Skeletal muscle tissue (tissue), 4 donors: ENCODE measurements around the gene C7orf57. TPM values are rescaled to one million over a fixed set of nuclear protein-coding genes. Genes with fewer than 3 reads are reported as not detected.

Experiments used
- H3K27ac ChIP-seq: one replicate; pipeline ENCODE4 v1.7.0; 2013; ENCODE audit warnings: mild to moderate bottlenecking, low read depth, low read length, inconsistent platforms
- H3K27me3 ChIP-seq, 3 donors: one replicate each; pipeline ENCODE4 v1.7.0; 2013; ENCODE audit warnings: low read length in 3 of 3; ENCODE audit not compliant: control insufficient read depth in 3 of 3, insufficient read depth in 3 of 3
- H3K36me3 ChIP-seq, 3 donors: one replicate each; pipeline ENCODE4 v1.7.0; 2013; ENCODE audit warnings: low read length in 3 of 3; ENCODE audit not compliant: control insufficient read depth in 3 of 3, insufficient read depth in 3 of 3
- H3K4me1 ChIP-seq, 3 donors: one replicate each; pipeline ENCODE4 v1.7.0; 2013; ENCODE audit warnings: low read length in 3 of 3, mild to moderate bottlenecking in 3 of 3; ENCODE audit not compliant: control insufficient read depth in 3 of 3, insufficient read depth in 3 of 3
- H3K4me3 ChIP-seq, 3 donors: one replicate each; pipeline ENCODE4 v1.7.0; 2013; ENCODE audit warnings: low read length in 3 of 3
- H3K9ac ChIP-seq, 3 donors: one replicate each; pipeline ENCODE4 v1.7.0; 2013; ENCODE audit warnings: low read length in 3 of 3, mild to moderate bottlenecking in 3 of 3, moderate library complexity in 2 of 3, low read depth in 1 of 3
- H3K9me3 ChIP-seq, 3 donors: one replicate each; pipeline ENCODE4 v1.7.0; 2013; ENCODE audit warnings: low read length in 3 of 3; ENCODE audit not compliant: control insufficient read depth in 3 of 3
- total RNA-seq: library from RNA; depleted of rRNA; stranded (reverse); fragments of >200 nt; gene quantifications from one replicate; pipeline ENCODE4 v1.2.3, GENCODE V29; 2014
- donor health status: Osteomylitis.

Gene C7orf57
- total RNA-seq, 1 donor from 2014 or later: not detected

- Histone ChIP-seq H3K27me3 (no peaks in the 10 kb centered on the region), H3K27ac (peak overlapping the region; percentile 91), H3K9ac (peak overlapping the region; percentile 66 to 87 (median 80)), H3K4me3 (peak overlapping the region; percentile 84 to 86 (median 85)), H3K36me3 (peaks cover 7 to 13% (median 10%) of the 10 kb centered on the region in 3 donors), H3K4me1 (peaks cover 13 to 27% (median 25%) of the 10 kb centered on the region in 3 donors), H3K9me3 (no peaks in the 10 kb centered on the region)
These were observed 54.9 kb downstream of the C7orf57 start for GRCh38 chr7:48090095-48090805.

DNA sequence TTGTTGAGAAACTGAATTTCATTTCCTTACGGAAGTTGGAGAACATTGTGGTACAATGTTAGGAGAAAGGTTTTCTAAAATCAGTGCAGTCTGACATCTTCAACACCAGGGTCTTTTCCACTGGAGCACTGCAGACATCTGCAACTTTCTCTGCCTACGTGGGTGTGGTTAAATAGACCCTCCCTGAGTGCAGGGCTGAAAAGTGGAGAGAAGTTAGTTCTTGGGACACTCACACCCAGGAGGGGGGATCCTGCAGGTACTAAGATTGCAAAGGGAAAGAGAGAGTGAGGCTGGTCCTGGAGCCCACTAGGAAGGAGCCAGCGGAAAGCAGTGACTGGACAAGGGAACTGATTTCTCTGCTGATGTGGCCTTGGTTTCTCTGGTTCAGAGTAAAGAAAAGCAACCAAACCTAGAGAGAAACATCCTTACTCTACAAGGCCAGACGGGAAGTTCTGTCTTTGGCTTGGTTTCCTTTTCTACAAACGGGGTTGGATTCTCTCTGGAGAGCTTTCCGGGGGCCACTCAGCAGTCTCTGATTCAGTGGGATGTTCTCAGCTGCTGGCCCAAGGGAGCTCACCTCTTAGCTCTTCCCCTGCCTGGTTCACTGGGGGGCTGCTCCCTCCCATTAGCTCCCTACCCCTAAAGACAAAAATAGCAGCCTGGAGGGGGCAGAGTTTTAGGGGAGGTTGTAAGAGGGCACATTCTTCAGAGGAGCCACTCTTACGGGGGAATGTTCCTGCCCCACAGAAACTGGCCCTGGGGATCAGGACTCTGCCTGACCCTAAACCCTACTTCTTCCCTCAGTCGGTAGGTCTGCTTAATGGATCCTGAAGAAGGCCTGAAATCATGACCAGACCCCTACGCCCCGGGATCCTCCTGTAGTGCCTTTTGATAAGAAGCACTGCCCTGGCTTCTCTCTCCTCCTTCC lies 56.4 kb downstream of the C7orf57 start:
- Histone ChIP-seq H3K36me3 (peaks cover 7 to 13% (median 12%) of the 10 kb centered on the region in 3 donors), H3K27ac (no peak overlapping the region), H3K27me3 (no peaks in the 10 kb centered on the region), H3K9ac (no peak overlapping the region), H3K4me3 (no peak overlapping the region), H3K4me1 (peaks cover 13 to 24% (median 17%) of the 10 kb centered on the region in 3 donors), H3K9me3 (no peaks in the 10 kb centered on the region)

DNA sequence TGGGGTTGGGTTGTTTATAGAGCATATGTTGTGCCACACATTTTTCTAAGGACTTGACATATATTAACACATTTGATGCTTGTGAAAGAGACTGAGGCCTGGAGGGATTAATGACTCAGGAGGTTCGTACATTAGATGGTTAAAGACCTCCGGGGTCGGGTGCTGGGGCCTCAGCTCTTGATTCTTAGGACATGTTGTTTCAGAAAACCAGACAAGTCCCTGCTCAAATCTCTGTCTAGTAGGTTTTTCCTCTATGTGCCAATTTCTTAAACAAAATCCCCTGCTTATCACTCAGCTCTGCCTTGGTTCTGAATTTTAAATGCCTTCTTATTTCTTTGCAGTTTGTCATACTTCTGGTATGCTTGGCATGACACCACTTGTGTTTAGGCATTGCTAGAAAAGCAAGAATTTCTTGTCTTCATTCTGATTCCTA lies 59.5 kb downstream of the C7orf57 start:
- H3K9me3 ChIP-seq: no peaks in the 10 kb centered on the region
- H3K4me3 ChIP-seq: no peak overlapping the region
- peaks cover 7 to 15% (median 13%) of the 10 kb centered on the region in 3 donors for H3K36me3 ChIP-seq
- H3K27ac ChIP-seq: no peak overlapping the region
- H3K27me3 ChIP-seq: no peaks in the 10 kb centered on the region
- peaks cover 0 to 6% (median 4%) of the 10 kb centered on the region in 3 donors for H3K4me1 ChIP-seq
- no peak overlapping the region for H3K9ac ChIP-seq

DNA sequence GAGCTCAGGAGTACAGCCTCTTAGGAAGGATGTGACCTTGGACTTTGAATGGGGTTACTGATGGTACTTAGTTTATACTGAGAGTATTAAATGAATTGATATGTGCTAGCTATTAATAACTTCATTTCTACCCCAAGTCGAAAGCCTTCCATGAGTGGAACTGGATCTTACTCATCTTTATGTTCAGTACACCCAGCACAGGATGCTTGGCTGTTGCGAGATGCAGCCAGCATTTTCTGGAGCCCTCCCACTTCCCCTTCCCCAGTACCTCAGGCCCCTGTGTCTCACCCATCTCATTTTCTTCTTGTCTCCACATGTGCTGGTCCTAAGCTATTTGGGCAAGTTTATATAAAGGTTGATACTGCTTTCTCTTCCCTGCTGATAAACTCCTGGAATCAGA lies 60.9 kb downstream of the C7orf57 start:
- H3K9me3 ChIP-seq: no peaks in the 10 kb centered on the region
- no peak overlapping the region for H3K4me3 ChIP-seq
- no peak overlapping the region for H3K9ac ChIP-seq
- no peaks in the 10 kb centered on the region for H3K27me3 ChIP-seq
- H3K27ac ChIP-seq: no peak overlapping the region
- H3K4me1 ChIP-seq: no peaks in the 10 kb centered on the region
- peaks cover 7 to 17% (median 13%) of the 10 kb centered on the region in 3 donors for H3K36me3 ChIP-seq

GRCh38 chr7:48097521-48098231 lies 62.3 kb downstream of the C7orf57 start:
- no peaks in the 10 kb centered on the region for H3K27me3 ChIP-seq
- no peaks in the 10 kb centered on the region for H3K4me1 ChIP-seq
- peaks cover 9 to 29% (median 19%) of the 10 kb centered on the region in 3 donors for H3K36me3 ChIP-seq
- no peaks in the 10 kb centered on the region for H3K9me3 ChIP-seq
- H3K9ac ChIP-seq: no peak overlapping the region
- H3K4me3 ChIP-seq: no peak overlapping the region
- peak overlapping the region; percentile 6 for H3K27ac ChIP-seq

DNA sequence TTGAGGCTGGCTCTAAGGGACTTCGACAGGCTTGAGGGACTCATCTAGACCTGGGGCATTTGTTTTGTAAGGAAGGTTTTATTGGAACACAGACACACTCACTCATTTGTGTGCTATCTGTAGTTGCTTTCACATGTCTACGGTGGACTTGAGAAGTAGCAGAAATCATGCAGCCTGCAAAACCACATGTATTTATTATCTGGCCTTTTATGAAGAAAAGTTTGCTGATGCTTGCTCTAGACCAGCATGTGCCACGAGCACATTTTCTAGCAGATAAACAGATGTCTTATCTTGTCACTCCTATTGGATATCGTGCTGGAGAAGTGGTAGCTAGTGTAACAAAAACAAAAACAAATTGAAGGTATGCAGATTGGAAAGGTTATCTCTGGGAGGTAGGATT lies 63.5 kb downstream of the C7orf57 start:
- Histone ChIP-seq H3K27me3 (no peaks in the 10 kb centered on the region), H3K36me3 (peaks cover 18 to 35% (median 22%) of the 10 kb centered on the region in 3 donors), H3K9me3 (no peaks in the 10 kb centered on the region), H3K4me3 (no peak overlapping the region), H3K27ac (no peak overlapping the region), H3K9ac (no peak overlapping the region), H3K4me1 (no peaks in the 10 kb centered on the region)

GRCh38 chr7:48099781-48100180 lies 64.4 kb downstream of the C7orf57 start:
- Histone ChIP-seq H3K4me1 (no peaks in the 10 kb centered on the region), H3K36me3 (peaks cover 20 to 34% (median 22%) of the 10 kb centered on the region in 3 donors)

GRCh38 chr7:48101352-48101751 lies 66.0 kb downstream of the C7orf57 start:
- H3K4me3 ChIP-seq: no peak overlapping the region
- H3K27ac ChIP-seq: no peak overlapping the region
- H3K36me3 ChIP-seq: peaks cover 21 to 36% (median 27%) of the 10 kb centered on the region in 3 donors
- no peaks in the 10 kb centered on the region for H3K4me1 ChIP-seq
- no peak overlapping the region for H3K9ac ChIP-seq
- H3K9me3 ChIP-seq: no peaks in the 10 kb centered on the region
- H3K27me3 ChIP-seq: no peaks in the 10 kb centered on the region

More at GRCh38 chr7:48099781-48100180, 64.4 kb downstream of the C7orf57 start:
- Histone ChIP-seq H3K9me3 (no peaks in the 10 kb centered on the region), H3K4me3 (no peak overlapping the region), H3K27ac (no peak overlapping the region), H3K9ac (no peak overlapping the region), H3K27me3 (no peaks in the 10 kb centered on the region)

DNA sequence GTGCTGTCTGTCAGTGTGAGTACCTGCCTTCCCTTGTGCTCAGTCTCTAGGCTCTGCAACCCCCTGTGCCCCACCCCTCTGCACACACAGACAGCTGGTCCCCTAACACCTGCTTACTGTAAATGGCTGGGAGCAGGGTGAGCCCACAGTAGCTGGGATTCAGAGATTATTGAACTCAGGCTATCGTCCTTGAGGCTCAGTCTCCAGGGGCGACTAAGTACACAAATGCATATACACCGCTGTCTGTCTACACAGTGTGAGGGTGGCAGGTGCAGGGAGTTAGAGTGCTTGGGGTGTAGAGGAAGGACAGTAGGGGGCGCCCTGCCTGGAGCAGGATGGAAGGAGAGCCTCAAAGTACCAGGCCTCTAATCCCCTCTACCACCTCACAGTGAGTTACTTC lies 66.6 kb downstream of the C7orf57 start:
- Histone ChIP-seq H3K36me3 (peaks cover 24 to 40% (median 31%) of the 10 kb centered on the region in 3 donors), H3K4me1 (no peaks in the 10 kb centered on the region), H3K27me3 (no peaks in the 10 kb centered on the region), H3K9me3 (no peaks in the 10 kb centered on the region), H3K9ac (no peak overlapping the region), H3K27ac (no peak overlapping the region), H3K4me3 (no peak overlapping the region)
